MM.1S (cell line): ENCODE data around the gene KIRREL1.

Experiments used
- EZH2 ChIP-seq: fragments of 300-600 bp; sonication (generic); optimal IDR thresholded peaks from 2 replicates; pipeline ENCODE3; 2017; ENCODE audit warnings: low read depth, mild to moderate bottlenecking, antibody characterized with exemption, low read length, mixed read lengths
- EZH2phosphoT487 ChIP-seq: fragments of 300-600 bp; sonication (generic); IDR thresholded peaks from 2 replicates; pipeline ENCODE4 v1.6.1; 2018; ENCODE audit warnings: antibody characterized with exemption, low read length
- TF ChIP-seq, protein P1 (sequence below): fragments of 300-600 bp; sonication (generic); IDR thresholded peaks from 2 replicates; pipeline ENCODE4 v1.5.1; 2016; ENCODE audit warnings: antibody characterized with exemption, low read length, mixed read lengths

DNA sequence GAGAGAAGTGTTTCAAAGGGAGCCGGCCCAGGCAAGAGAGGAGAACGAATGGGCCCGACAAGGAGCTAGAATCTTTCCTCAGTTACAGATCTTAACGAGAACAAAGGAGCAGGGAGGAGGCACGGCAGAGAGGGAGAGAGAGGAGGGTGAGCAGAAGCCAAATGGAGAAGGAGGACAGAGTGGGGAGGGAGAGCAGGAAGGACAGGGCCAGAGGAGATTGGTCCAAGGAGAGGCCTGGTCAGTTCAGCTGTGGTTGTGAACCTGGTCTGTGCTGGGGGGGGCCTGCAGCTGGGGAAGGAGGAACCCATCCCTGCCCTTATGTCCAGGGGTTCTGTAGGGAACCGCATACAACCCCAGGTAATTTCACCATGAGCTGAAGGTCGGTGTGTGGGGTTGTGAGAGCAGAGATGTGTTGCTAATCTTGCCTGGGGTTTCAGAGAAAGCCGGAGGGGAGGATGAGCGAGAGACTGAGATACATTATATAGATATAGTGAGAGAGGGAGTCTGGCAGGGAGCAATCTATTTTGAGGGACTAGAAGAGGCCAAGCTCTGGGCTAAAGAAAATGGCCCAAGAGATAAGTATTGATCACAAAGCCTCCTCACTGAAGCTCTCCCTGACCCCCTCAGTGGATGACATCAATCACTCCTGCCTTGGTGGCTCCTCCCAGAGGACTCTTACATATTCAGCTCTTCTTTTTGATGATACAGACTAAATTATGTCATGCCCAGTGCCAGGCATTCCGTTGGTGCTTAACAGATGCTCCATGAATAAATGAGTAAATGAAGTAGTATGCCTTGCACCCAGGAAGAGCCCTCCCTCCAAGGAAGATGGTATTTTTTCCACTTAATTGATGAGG lies 123.1 kb downstream of the KIRREL1 start:
- TF ChIP-seq, protein P1, sequence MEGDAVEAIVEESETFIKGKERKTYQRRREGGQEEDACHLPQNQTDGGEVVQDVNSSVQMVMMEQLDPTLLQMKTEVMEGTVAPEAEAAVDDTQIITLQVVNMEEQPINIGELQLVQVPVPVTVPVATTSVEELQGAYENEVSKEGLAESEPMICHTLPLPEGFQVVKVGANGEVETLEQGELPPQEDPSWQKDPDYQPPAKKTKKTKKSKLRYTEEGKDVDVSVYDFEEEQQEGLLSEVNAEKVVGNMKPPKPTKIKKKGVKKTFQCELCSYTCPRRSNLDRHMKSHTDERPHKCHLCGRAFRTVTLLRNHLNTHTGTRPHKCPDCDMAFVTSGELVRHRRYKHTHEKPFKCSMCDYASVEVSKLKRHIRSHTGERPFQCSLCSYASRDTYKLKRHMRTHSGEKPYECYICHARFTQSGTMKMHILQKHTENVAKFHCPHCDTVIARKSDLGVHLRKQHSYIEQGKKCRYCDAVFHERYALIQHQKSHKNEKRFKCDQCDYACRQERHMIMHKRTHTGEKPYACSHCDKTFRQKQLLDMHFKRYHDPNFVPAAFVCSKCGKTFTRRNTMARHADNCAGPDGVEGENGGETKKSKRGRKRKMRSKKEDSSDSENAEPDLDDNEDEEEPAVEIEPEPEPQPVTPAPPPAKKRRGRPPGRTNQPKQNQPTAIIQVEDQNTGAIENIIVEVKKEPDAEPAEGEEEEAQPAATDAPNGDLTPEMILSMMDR, result no peak
- TF ChIP-seq EZH2phosphoT487 (no peak), EZH2 (no peak)
